Measurements from ENCODE around the gene C9orf85. TPM values are rescaled to one million over a fixed set of nuclear protein-coding genes. Genes with fewer than 3 reads are reported as not detected.

C9orf85 gene
- total RNA-seq, 1 donor from 2014 or later, result 29.3 TPM

DNA sequence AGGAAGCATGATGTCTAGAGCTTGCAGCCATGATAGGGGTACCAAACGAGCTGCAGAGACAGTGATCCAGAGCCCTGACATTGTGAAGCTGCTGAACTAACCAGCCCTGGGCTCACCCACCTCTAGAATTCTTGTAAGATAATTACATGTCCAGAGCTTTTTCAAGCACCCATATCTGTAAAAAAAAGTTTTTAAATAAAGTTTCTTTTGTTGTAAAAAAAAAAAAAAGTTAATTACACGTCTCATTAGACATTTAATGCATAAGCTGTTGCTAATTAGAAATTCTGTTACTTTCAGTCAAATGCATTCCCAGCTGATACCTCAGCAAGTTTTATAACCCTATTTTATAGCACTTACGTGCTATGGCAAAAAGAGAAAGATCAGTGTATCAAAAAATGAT lies 65.6 kb downstream of the C9orf85 start:
- Histone ChIP-seq H4K20me1 (ENCODE audit: low read depth) (no peaks in the 10 kb centered on the region), H3K9me3 (ENCODE audit: low read depth) (no peaks in the 10 kb centered on the region), H3K27me3 (no peaks in the 10 kb centered on the region), H3K9ac (no peak overlapping the region), H2AFZ (replicated peaks) (no peak overlapping the region), H3K27ac (no peak overlapping the region), H3F3A (ENCODE audit: low read depth) (no peaks in the 10 kb centered on the region), H3K4me2 (no peak overlapping the region), H3K4me3 (no peak overlapping the region), H3K4me1 (no peaks in the 10 kb centered on the region), H3K36me3 (peaks cover 6% of the 10 kb centered on the region), H3K79me2 (ENCODE audit: low read depth) (no peaks in the 10 kb centered on the region)
- Mint-ChIP-seq H3K27ac (no peak overlapping the region), H3K4me3 (no peak overlapping the region), H3K4me1 (no peaks in the 10 kb centered on the region), H3K9me3 (no peaks in the 10 kb centered on the region), H3K27me3 (ENCODE audit: insufficient read depth, low read depth) (no peaks in the 10 kb centered on the region), H3K36me3 (peaks cover 5% of the 10 kb centered on the region)
- DNase-seq (ENCODE audit: low spot score), result no peak
- TF ChIP-seq EZH2phosphoT487 (IDR thresholded peaks at IDR 0.05), result no peak
- TF ChIP-seq, protein P1, sequence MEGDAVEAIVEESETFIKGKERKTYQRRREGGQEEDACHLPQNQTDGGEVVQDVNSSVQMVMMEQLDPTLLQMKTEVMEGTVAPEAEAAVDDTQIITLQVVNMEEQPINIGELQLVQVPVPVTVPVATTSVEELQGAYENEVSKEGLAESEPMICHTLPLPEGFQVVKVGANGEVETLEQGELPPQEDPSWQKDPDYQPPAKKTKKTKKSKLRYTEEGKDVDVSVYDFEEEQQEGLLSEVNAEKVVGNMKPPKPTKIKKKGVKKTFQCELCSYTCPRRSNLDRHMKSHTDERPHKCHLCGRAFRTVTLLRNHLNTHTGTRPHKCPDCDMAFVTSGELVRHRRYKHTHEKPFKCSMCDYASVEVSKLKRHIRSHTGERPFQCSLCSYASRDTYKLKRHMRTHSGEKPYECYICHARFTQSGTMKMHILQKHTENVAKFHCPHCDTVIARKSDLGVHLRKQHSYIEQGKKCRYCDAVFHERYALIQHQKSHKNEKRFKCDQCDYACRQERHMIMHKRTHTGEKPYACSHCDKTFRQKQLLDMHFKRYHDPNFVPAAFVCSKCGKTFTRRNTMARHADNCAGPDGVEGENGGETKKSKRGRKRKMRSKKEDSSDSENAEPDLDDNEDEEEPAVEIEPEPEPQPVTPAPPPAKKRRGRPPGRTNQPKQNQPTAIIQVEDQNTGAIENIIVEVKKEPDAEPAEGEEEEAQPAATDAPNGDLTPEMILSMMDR (IDR thresholded peaks at IDR 0.05), result no peak
- no peak for TF ChIP-seq EZH2 (IDR thresholded peaks at IDR 0.05)

- no peaks in the 10 kb centered on the region for H4K20me1 ChIP-seq (ENCODE audit: low read depth)
- Mint-ChIP-seq H3K4me1 (no peaks in the 10 kb centered on the region), H3K4me3 (no peak overlapping the region), H3K36me3 (peaks cover 9% of the 10 kb centered on the region), H3K9me3 (no peaks in the 10 kb centered on the region), H3K27ac (no peak overlapping the region), H3K27me3 (ENCODE audit: insufficient read depth, low read depth) (no peaks in the 10 kb centered on the region)
- H3K27ac ChIP-seq, result no peak overlapping the region
- H3K4me3 ChIP-seq, result no peak overlapping the region
- no peaks in the 10 kb centered on the region for H3K9me3 ChIP-seq (ENCODE audit: low read depth)
- H3K4me2 ChIP-seq, result no peak overlapping the region
- H3K4me1 ChIP-seq, result peaks cover 4% of the 10 kb centered on the region
- no peaks in the 10 kb centered on the region for H3K36me3 ChIP-seq
- H2AFZ ChIP-seq (replicated peaks), result no peak overlapping the region
- H3K9ac ChIP-seq, result no peak overlapping the region
- no peak for DNase-seq (ENCODE audit: low spot score)
- TF ChIP-seq EZH2 (IDR thresholded peaks at IDR 0.05), result no peak
- TF ChIP-seq EZH2phosphoT487 (IDR thresholded peaks at IDR 0.05), result no peak
- TF ChIP-seq, protein P1 (IDR thresholded peaks at IDR 0.05), result no peak
- H3F3A ChIP-seq (ENCODE audit: low read depth), result no peaks in the 10 kb centered on the region
- H3K27me3 ChIP-seq, result no peaks in the 10 kb centered on the region
- no peaks in the 10 kb centered on the region for H3K79me2 ChIP-seq (ENCODE audit: low read depth)
These were observed 69.1 kb downstream of the C9orf85 start for GRCh38 chr9:71980266-71981190.

DNA sequence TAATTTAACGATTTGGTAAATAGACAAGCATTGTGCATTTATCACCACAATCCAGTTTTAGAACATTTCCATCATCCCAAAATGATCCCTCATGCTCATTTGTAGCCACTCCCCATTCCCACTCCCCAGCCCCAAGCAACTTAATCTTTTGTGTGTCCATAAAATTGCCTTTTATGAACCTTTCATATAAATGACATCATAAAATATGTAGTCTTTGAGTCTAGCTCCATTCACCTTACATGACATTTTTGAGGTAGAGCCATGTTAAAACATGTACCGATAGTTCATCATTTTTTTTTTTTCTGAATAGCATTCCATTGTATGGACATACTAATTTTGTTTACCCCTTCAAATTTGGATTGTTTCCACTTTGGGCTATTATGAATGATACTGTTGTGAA lies 70.5 kb downstream of the C9orf85 start:
- H3K36me3 Mint-ChIP-seq, result peaks cover 9% of the 10 kb centered on the region
- H3K27ac ChIP-seq, result no peak overlapping the region
- H3K4me2 ChIP-seq, result no peak overlapping the region
- H3K36me3 ChIP-seq, result no peaks in the 10 kb centered on the region
- no peaks in the 10 kb centered on the region for H3K9me3 ChIP-seq (ENCODE audit: low read depth)
- H3K4me1 ChIP-seq, result peaks cover 4% of the 10 kb centered on the region
- H3F3A ChIP-seq (ENCODE audit: low read depth), result no peaks in the 10 kb centered on the region
- H3K4me1 Mint-ChIP-seq, result no peaks in the 10 kb centered on the region
- TF ChIP-seq EZH2 (IDR thresholded peaks at IDR 0.05) (no peak), EZH2phosphoT487 (IDR thresholded peaks at IDR 0.05) (no peak)
- TF ChIP-seq, protein P1 (IDR thresholded peaks at IDR 0.05), result no peak
- H3K4me3 Mint-ChIP-seq, result no peak overlapping the region
- no peak overlapping the region for H3K9ac ChIP-seq
- H3K27ac Mint-ChIP-seq, result no peak overlapping the region
- H3K9me3 Mint-ChIP-seq, result no peaks in the 10 kb centered on the region
- no peak overlapping the region for H2AFZ ChIP-seq (replicated peaks)
- H3K79me2 ChIP-seq (ENCODE audit: low read depth), result no peaks in the 10 kb centered on the region
- H3K27me3 Mint-ChIP-seq (ENCODE audit: insufficient read depth, low read depth), result no peaks in the 10 kb centered on the region
- no peaks in the 10 kb centered on the region for H3K27me3 ChIP-seq
- DNase-seq (ENCODE audit: low spot score), result no peak
- no peaks in the 10 kb centered on the region for H4K20me1 ChIP-seq (ENCODE audit: low read depth)
- no peak overlapping the region for H3K4me3 ChIP-seq
